HUES48 (cell line): ENCODE data around the gene ACBD4.

Source experiments
- H3K27ac ChIP-seq: one replicate; pipeline ENCODE4 v1.7.0; 2013; ENCODE audit warnings: low read depth, low read length, inconsistent platforms
- H3K27me3 ChIP-seq: 2 replicates; pipeline ENCODE4 v1.6.1; 2013; ENCODE audit warnings: mild to moderate bottlenecking, low read length; ENCODE audit not compliant: control insufficient read depth, insufficient read depth
- H3K36me3 ChIP-seq: 2 replicates; pipeline ENCODE4 v1.6.1; 2013; ENCODE audit warnings: low read length; ENCODE audit not compliant: control insufficient read depth, insufficient read depth
- H3K4me1 ChIP-seq: 2 replicates; pipeline ENCODE4 v1.6.1; 2013; ENCODE audit warnings: mild to moderate bottlenecking, low read length; ENCODE audit not compliant: control insufficient read depth, insufficient read depth
- H3K4me3 ChIP-seq: 2 replicates; pipeline ENCODE4 v1.5.1; 2013; ENCODE audit warnings: mild to moderate bottlenecking, low read depth, low read length
- H3K9ac ChIP-seq: 2 replicates; pipeline ENCODE4 v1.6.1; 2013; ENCODE audit warnings: mild to moderate bottlenecking, low read depth, low read length, moderate library complexity
- H3K9me3 ChIP-seq: 2 replicates; pipeline ENCODE4 v1.6.1; 2013; ENCODE audit warnings: low read length; ENCODE audit not compliant: control insufficient read depth, insufficient read depth

ACBD4 gene

DNA sequence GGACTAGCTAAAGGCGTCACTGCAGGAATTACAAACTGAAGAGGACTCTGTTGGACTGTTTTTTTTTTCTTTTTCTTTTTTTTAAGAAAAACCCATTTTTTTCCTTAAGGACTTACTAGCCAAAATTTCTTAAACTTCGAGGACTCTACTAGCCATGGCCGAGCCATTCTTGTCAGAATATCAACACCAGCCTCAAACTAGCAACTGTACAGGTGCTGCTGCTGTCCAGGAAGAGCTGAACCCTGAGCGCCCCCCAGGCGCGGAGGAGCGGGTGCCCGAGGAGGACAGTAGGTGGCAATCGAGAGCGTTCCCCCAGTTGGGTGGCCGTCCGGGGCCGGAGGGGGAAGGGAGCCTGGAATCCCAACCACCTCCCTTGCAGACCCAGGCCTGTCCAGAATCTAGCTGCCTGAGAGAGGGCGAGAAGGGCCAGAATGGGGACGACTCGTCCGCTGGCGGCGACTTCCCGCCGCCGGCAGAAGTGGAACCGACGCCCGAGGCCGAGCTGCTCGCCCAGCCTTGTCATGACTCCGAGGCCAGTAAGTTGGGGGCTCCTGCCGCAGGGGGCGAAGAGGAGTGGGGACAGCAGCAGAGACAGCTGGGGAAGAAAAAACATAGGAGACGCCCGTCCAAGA, 13.7 kb downstream of the ACBD4 start:
- Histone ChIP-seq H3K4me1 (peaks cover 17% of the 10 kb centered on the region), H3K36me3 (no peaks in the 10 kb centered on the region), H3K4me3 (peak overlapping the region; percentile 96), H3K27me3 (no peaks in the 10 kb centered on the region), H3K27ac (peak overlapping the region; percentile 76), H3K9ac (peak overlapping the region; percentile 50), H3K9me3 (no peaks in the 10 kb centered on the region)

DNA sequence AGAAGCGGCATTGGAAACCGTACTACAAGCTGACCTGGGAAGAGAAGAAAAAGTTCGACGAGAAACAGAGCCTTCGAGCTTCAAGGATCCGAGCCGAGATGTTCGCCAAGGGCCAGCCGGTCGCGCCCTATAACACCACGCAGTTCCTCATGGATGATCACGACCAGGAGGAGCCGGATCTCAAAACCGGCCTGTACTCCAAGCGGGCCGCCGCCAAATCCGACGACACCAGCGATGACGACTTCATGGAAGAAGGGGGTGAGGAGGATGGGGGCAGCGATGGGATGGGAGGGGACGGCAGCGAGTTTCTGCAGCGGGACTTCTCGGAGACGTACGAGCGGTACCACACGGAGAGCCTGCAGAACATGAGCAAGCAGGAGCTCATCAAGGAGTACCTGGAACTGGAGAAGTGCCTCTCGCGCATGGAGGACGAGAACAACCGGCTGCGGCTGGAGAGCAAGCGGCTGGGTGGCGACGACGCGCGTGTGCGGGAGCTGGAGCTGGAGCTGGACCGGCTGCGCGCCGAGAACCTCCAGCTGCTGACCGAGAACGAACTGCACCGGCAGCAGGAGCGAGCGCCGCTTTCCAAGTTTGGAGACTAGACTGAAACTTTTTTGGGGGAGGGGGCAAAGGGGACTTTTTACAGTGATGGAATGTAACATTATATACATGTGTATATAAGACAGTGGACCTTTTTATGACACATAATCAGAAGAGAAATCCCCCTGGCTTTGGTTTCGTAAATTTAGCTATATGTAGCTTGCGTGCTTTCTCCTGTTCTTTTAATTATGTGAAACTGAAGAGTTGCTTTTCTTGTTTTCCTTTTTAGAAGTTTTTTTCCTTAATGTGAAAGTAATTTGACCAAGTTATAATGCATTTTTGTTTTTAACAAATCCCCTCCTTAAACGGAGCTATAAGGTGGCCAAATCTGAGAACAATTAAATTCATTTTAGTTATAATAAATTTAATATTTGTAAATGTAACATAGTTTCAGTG, 14.5 kb downstream of the ACBD4 start:
- Histone ChIP-seq H3K4me1 (peaks cover 14% of the 10 kb centered on the region), H3K27ac (peak overlapping the region; percentile 76), H3K36me3 (no peaks in the 10 kb centered on the region), H3K9me3 (no peaks in the 10 kb centered on the region), H3K27me3 (no peaks in the 10 kb centered on the region), H3K4me3 (peak overlapping the region; percentile 96), H3K9ac (peak overlapping the region; percentile 50)

DNA sequence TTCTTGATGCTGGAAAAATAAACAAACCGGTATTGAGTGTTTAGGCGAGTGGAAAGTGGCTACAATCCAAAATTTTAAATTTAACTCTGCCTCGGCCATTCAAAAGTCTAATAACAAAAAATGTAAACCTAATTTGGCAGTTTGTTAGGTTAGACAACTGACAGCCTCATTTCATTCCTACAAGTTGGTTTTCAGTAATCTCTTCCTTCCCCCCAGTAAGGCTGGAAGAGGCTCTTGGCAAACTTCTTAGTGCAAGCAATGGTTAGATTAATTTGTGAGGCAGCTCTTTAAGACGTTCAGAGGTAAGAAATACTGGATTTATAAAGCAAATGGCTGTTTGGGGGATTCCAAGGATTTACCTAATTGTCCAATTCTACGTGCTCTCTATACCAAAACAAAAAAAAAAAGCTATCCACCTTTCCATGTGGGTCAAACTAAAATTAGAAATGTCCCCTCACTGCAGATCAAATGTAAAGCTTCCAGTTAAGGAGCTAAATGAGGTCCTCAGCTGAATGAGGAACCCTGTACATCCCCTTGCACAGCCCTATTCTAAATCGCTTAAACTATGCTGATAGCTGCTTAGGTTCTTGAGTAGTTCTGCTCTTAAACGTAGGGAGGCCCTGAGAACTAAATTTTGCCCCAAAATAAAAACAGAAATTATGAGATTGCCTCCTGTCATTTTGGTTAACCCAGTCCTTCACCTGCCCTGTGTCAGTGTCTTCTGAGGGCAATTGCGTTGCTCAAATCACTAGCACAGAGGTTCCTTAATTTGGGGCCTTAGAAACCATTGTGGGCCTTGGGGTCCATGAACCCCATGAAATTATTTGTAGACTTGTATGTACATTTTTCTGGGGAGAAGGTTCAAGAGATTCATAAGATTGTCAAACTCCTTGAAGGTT, 15.7 kb downstream of the ACBD4 start:
- H3K9me3 ChIP-seq = no peaks in the 10 kb centered on the region
- peak overlapping the region; percentile 15 for H3K27ac ChIP-seq

DNA sequence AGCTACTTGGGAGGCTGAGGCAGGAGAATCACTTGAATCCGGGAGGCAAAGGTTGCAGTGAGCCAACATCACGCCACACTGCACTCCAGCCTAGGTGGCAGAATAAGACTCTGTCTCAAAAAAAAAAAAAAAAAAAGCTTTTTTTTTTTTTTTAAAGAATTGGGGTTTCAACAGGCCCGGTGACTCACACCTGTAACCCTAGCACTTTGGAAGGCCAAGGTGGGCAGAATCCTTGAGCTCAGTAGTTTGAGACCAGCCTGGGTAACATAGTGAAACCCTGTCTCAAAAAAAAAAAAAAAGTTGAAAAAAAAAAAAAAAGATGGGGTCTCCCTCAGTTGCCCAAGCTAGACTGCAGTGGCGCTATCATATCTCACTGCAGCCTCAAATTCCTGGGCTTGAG, 19.5 kb downstream of the ACBD4 start:
- Histone ChIP-seq H3K9me3 (no peaks in the 10 kb centered on the region), H3K27ac (no peak overlapping the region), H3K36me3 (no peaks in the 10 kb centered on the region), H3K9ac (no peak overlapping the region), H3K27me3 (no peaks in the 10 kb centered on the region), H3K4me3 (no peak overlapping the region), H3K4me1 (peaks cover 13% of the 10 kb centered on the region)

More for the DNA sequence above, 15.7 kb downstream of the ACBD4 start:
- H3K36me3 ChIP-seq = no peaks in the 10 kb centered on the region
- peak overlapping the region; percentile 96 for H3K4me3 ChIP-seq
- H3K27me3 ChIP-seq = no peaks in the 10 kb centered on the region
- H3K4me1 ChIP-seq = peaks cover 14% of the 10 kb centered on the region
- no peak overlapping the region for H3K9ac ChIP-seq

DNA sequence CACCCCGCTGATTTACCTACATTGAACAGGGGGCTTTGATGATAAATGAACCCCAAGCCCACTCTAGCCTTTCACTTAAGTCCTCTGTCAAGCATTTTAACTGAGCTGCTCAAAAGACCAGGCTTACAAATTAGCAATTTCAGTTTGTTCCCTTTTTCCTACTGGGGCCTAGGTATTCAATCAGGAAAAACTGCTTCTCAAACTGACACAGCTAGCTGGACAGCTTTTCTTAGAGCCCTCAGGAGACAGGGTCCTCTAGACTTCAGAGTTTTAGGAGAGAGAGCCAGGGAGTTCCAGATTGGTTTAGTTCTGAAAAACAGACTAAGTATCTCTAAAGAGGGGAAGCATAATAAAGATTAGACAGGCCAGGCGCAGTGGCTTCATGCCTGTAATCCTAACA, 20.0 kb downstream of the ACBD4 start:
- Histone ChIP-seq H3K36me3 (no peaks in the 10 kb centered on the region), H3K4me1 (peaks cover 16% of the 10 kb centered on the region), H3K9ac (no peak overlapping the region), H3K27ac (peak overlapping the region; percentile 47), H3K9me3 (no peaks in the 10 kb centered on the region), H3K4me3 (no peak overlapping the region), H3K27me3 (no peaks in the 10 kb centered on the region)

DNA sequence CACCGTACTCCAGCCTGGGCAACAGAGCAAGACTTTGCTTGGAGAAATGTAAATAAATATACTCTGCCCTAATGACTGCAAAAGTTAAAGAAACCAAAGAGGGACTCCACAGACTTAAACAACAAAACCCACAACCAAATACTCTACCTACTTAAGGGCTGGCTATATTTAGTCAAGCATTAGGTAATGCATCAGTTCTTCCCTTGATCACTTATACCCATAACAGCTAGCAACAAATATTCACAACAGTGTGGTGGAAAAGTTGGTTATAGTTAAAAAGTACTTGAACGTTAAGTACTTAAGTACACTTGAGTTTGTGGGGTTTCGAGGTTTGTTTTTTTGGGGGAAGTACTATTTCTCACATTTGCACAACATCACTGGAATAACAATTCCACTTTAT, 20.8 kb downstream of the ACBD4 start:
- Histone ChIP-seq H3K4me3 (no peak overlapping the region), H3K27ac (no peak overlapping the region), H3K9ac (no peak overlapping the region), H3K36me3 (no peaks in the 10 kb centered on the region), H3K27me3 (no peaks in the 10 kb centered on the region), H3K9me3 (no peaks in the 10 kb centered on the region), H3K4me1 (peaks cover 11% of the 10 kb centered on the region)

DNA sequence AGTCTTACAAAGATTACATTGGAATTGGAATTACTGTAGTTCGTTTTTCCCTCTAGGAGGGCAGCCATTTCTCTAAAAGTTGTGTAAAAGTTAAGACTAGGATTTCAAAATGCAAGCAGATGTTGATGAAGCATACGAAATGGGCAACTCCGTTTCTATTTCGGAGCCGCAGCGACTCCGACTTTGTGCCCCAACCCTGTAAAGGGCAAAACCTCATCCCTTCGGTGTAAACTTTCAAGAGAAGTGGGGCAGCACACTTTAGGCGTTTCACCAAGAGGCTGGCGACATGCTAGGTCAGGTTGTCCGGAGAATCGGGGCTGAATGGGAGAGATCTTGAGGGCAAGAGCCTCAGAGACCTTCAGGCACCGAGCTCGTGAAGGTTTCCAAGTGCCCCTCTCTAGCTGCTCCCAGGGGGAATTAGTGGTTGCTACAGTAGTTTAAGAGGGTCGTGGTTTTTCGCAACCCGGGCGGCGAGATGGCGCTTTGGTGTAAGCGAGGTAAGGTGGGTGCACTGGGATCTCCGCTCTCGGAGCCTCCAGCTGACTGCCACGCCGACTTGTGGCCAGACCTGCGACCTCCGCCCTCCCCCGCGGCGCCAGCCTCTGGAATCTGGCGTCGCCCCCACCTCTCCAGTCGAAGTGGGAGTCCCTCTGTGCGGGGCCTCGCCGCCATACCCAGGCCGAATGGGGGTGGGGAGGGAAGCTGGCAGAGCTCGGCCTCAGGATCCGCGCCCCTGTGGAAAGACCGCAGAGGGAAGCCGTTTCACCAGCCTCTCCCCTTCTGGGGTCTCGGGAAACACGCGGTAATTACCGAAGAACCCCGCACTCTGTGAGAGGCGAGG, 25.2 kb downstream of the ACBD4 start:
- Histone ChIP-seq H3K9me3 (no peaks in the 10 kb centered on the region), H3K27me3 (no peaks in the 10 kb centered on the region), H3K27ac (peak overlapping the region; percentile 98), H3K4me3 (peak overlapping the region; percentile 89), H3K9ac (peak overlapping the region; percentile 98), H3K4me1 (peaks cover 18% of the 10 kb centered on the region), H3K36me3 (peaks cover 8% of the 10 kb centered on the region; the same call in 1 of the 2 replicates)

DNA sequence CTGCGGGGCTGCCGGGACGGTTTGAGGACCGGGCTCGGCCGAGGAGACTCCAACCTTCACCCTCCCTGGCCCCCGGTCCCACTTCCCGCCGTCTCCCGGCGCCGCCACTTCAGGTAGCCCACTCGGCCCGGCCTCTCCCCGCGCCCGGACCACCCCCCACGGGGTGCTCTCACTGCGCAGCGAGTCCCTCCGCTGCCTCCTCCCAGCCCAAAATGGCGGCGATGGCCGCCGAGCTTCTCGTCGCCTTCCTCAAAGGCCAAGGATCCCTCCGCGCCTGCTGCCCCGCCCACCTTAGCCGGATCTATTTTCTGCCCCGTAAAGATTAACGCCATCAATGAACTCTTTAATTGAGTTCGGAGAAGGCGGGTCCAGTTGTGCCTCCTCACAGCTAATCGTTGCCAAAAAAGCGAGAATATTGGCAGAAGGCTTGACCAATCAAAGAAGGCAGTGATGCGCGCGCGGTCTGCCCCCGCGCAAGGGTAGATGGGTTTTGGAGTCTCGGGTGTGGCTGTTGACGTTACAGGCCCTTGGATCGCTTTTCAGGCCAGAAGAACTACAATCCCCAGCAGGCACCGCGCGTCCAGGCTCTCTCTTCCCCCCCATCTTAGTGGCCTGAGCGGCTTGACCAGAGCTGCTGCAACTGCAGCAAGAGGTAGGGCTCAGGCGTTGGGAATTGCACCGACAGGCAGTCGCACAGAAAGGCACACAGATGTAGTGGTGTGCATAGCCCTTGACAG, 26.0 kb downstream of the ACBD4 start, which contains the start of gene HEXIM2:
TSS of gene HEXIM2 (plus strand) at position 588 of the 737 bp plus-strand sequence. CDS start 919 bp downstream, outside the sequence.
- H3K27ac ChIP-seq = peak within 1 kb of the TSS; percentile 98
- peak within 1 kb of the TSS; percentile 98 for H3K9ac ChIP-seq
- no peaks in the 10 kb centered on the region for H3K9me3 ChIP-seq
- no peaks in the 10 kb centered on the region for H3K27me3 ChIP-seq
- peaks cover 8% of the 10 kb centered on the region; the same call in 1 of the 2 replicates for H3K36me3 ChIP-seq
- H3K4me3 ChIP-seq = peak within 1 kb of the TSS; percentile 89
- peaks cover 18% of the 10 kb centered on the region for H3K4me1 ChIP-seq

DNA sequence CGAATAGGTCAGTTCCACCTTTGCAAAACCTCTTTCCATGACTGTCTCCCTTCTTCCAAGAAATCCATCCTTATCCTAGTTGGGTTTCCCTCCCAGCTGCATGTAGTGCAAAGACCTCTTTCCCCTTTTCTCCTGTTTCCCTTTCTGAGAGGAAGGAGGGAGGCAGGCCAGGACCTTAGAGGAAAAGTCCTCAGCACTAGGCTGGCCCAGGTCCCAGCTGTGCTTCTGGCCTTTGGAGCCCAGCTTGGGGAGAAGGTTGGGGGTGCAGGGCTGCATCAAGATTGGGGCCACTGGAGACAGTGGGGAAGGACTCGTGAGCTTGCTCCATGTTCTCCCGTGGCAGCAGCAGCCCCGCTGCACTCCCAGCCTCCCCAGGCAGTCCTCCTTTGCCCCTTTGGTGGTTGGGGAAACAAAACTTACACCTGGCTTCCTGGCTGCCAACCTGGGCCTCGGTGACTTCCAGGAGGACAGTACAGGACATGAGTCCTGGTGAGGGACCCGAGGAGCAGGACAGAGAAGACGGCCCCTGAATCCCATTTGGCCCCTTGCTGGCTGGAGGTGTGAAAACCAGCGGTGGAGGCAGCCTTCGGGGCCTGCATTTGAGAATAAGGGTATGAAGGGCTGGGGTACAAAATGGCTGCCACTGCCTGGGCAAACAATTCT, 26.7 kb downstream of the ACBD4 start:
- Histone ChIP-seq H3K4me1 (peaks cover 18% of the 10 kb centered on the region), H3K9me3 (no peaks in the 10 kb centered on the region), H3K9ac (peak overlapping the region; percentile 10; the same call in 1 of the 2 replicates), H3K27me3 (no peaks in the 10 kb centered on the region), H3K36me3 (peaks cover 8% of the 10 kb centered on the region; the same call in 1 of the 2 replicates), H3K27ac (peak overlapping the region; percentile 71), H3K4me3 (peak overlapping the region; percentile 63)
